GM23248 (cell line): ENCODE data around the gene S100PBP.

Experiments used
- EZH2 ChIP-seq: fragments of 200-600 bp; sonication (generic); IDR thresholded peaks from 2 replicates; pipeline ENCODE4 v1.6.1; 2018; ENCODE audit warnings: antibody characterized with exemption, mild to moderate bottlenecking; ENCODE audit not compliant: insufficient read depth, poor library complexity, severe bottlenecking
- EZH2phosphoT487 ChIP-seq: fragments of 200-600 bp; sonication (generic); IDR thresholded peaks from 2 replicates; pipeline ENCODE4 v1.6.1; 2018; ENCODE audit warnings: antibody characterized with exemption, moderate library complexity, mild to moderate bottlenecking, low read depth; ENCODE audit not compliant: insufficient read depth

DNA sequence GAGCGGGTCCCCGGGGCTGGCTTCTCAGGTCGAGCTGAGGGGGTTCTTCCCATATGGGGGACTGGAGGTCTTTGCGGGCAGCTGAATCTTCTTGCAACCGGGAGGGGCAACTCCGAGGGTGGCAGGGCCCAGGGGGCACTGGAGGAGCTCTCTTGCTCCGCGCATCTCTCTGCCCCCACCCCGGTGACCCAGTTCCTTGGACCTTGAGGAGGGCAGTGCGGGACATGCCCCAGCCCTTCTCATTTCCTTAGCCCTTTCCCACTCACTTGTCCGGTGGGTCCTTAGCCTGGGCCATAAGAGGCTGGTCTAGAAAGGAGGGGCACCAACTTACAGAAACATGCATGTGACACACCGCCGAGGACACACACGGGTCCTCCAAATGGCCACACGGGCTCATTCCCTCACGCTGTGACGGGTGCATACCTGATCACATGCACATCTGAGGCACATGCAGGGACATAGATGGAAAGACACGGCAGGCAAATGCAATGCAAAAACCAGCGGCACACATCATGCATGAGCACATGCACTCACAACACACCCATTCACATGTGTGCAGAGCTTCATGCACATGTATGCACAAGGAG lies 69.5 kb downstream of the S100PBP start:
- TF ChIP-seq EZH2 (no peak), EZH2phosphoT487 (no peak)
